ENCODE measurements around the gene VCL.
"Not testable (repeated sequence)": the region's sequence is repeated elsewhere in the genome, so short reads cannot be mapped to it uniquely, and the experiment has no call there.

DNA sequence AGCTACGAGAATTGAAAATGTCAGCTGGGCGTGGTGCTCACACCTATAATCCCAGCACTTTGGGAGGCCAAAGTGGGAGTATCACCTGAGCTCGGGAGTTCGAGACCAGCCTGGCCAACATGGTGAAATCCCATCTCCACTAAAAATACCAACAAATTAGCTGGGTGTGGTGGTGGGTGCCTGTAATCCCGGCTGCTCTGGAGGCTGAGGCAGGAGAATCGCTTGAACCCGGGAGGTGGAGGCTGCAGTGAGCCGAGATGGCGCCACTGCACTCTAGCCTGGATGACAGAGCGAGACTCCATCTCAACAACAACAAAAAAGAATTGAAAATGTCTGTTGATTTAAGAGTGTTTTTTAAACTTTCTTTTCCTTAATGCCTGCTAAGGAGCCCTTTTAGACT, 149.1 kb downstream of the VCL start:
- not testable (repeated sequence) for TF ChIP-seq ZFP36 (IDR thresholded peaks at IDR 0.05; ENCODE audit: low read depth, low read length, partially characterized antibody); ZC3H4 (CRISPR knock-in tag; IDR thresholded peaks at IDR 0.05; ENCODE audit: borderline replicate concordance); ZNF3 (CRISPR knock-in tag; IDR thresholded peaks at IDR 0.05); CBFA2T2 (conservative IDR thresholded peaks at IDR 0.05)
- TF ChIP-seq, protein P1, sequence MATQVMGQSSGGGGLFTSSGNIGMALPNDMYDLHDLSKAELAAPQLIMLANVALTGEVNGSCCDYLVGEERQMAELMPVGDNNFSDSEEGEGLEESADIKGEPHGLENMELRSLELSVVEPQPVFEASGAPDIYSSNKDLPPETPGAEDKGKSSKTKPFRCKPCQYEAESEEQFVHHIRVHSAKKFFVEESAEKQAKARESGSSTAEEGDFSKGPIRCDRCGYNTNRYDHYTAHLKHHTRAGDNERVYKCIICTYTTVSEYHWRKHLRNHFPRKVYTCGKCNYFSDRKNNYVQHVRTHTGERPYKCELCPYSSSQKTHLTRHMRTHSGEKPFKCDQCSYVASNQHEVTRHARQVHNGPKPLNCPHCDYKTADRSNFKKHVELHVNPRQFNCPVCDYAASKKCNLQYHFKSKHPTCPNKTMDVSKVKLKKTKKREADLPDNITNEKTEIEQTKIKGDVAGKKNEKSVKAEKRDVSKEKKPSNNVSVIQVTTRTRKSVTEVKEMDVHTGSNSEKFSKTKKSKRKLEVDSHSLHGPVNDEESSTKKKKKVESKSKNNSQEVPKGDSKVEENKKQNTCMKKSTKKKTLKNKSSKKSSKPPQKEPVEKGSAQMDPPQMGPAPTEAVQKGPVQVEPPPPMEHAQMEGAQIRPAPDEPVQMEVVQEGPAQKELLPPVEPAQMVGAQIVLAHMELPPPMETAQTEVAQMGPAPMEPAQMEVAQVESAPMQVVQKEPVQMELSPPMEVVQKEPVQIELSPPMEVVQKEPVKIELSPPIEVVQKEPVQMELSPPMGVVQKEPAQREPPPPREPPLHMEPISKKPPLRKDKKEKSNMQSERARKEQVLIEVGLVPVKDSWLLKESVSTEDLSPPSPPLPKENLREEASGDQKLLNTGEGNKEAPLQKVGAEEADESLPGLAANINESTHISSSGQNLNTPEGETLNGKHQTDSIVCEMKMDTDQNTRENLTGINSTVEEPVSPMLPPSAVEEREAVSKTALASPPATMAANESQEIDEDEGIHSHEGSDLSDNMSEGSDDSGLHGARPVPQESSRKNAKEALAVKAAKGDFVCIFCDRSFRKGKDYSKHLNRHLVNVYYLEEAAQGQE (IDR thresholded peaks at IDR 0.05; ENCODE audit: borderline replicate concordance) = not testable (repeated sequence)
- TF ChIP-seq, protein P1 (CRISPR knock-in tag; IDR thresholded peaks at IDR 0.05; ENCODE audit: low read depth) = not testable (repeated sequence)

Data from K562 (cell line).